ENCODE data around the gene BARD1. TPM values are rescaled to one million over a fixed set of nuclear protein-coding genes. Genes with fewer than 3 reads are reported as not detected.
"Not testable (repeated sequence)": the region's sequence is repeated elsewhere in the genome, so short reads cannot be mapped to it uniquely, and the experiment has no call there.

BARD1 gene
- total RNA-seq, 1 experiment from 2014 or later: 11.1 TPM

DNA sequence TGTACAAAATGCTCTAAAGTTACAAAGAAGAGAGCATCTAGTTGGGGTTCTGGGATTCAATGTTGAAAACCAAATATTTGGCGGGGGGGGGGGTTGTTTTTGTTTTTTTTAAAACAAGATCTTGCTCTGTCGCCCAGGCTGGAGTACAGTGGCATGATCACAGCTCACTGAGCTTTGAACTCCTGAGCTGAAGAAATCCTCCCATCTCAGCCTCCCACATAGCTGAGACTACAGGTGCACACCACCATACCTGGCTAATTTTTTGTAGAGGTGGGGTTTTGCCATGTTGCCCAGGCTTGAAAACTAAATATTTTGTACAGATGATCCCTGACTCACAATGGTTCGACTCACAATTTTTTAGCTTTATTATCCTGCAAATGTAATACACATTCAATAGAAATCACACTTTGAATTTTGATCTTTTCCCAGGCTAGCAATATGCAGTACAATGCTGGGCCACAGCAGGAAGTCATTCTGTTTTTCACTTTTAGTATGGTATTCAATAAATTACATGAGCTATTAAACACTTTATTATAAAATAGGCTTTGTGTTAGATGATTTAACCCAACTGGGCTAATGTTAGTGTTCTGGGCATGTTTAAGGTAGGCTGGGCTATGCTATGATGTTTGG is 7.6 kb downstream of the BARD1 start:
- intact Hi-C loops (cut with micrococcal nuclease): no loop called here
- no peaks in the 10 kb centered on the region for H3K9me3 Mint-ChIP-seq (ENCODE audit: unreplicated experiment)
- ChIA-PET POLR2A (interaction anchor here (0.6 kb wide), 1 partner anchor 10 kb away, joined by 3 read pairs; no protein-coding TSS in a partner anchor), CTCF (no interaction called here)
- peaks cover 33% of the 10 kb centered on the region for H3K4me1 Mint-ChIP-seq (ENCODE audit: insufficient read depth, unreplicated experiment)
- H3K36me3 Mint-ChIP-seq (ENCODE audit: insufficient read depth, unreplicated experiment): no peaks in the 10 kb centered on the region
- DNase-seq (ENCODE audit: unreplicated experiment): no peak
- H3K27ac Mint-ChIP-seq (ENCODE audit: low read depth, unreplicated experiment): no peak overlapping the region
- BruUV-seq (replicated peaks): no TSS peak
- no peaks in the 10 kb centered on the region for H3K27me3 Mint-ChIP-seq (ENCODE audit: insufficient read depth, unreplicated experiment)
- no peak for TF ChIP-seq CTCF (IDR thresholded peaks at IDR 0.05; ENCODE audit: unreplicated experiment)
- H3K4me3 Mint-ChIP-seq (ENCODE audit: unreplicated experiment): no peak overlapping the region

- Mint-ChIP-seq H3K4me1 (ENCODE audit: insufficient read depth, unreplicated experiment) (peaks cover 32% of the 10 kb centered on the region), H3K9me3 (ENCODE audit: unreplicated experiment) (no peaks in the 10 kb centered on the region), H3K36me3 (ENCODE audit: insufficient read depth, unreplicated experiment) (no peaks in the 10 kb centered on the region), H3K4me3 (ENCODE audit: unreplicated experiment) (no peak overlapping the region), H3K27me3 (ENCODE audit: insufficient read depth, unreplicated experiment) (no peaks in the 10 kb centered on the region), H3K27ac (ENCODE audit: low read depth, unreplicated experiment) (no peak overlapping the region)
- DNase-seq (ENCODE audit: unreplicated experiment): no peak
- no peak for TF ChIP-seq CTCF (IDR thresholded peaks at IDR 0.05; ENCODE audit: unreplicated experiment)
- BruUV-seq (replicated peaks): no TSS peak
- CTCF ChIA-PET: no interaction called here
- POLR2A ChIA-PET: interaction anchor here (1.8 kb wide), 1 partner anchor 8 kb away, joined by 11 read pairs; the partner anchor contains the start of gene BARD1
- intact Hi-C loops (cut with micrococcal nuclease): no loop called here
Observed at GRCh38 chr2:214801068-214801467, 8.4 kb downstream of the BARD1 start.

DNA sequence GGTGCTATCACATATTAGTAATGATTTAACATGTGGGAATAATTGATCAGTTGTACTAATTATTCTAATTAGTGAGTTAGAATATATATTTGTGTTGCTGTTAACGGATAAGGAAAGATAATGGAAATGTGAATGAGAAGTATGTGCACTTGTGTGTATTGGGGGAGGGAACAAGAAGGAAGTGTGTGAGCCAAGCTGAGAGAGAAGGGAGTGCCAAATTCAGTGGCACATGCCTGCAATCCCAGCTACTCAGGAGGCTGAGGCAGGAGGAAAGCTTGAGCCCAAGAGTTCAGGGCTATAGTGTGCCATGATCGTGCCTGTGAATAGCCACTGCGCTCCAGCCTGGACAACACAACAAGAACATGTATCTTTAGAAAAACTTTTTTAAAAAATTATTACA is 9.3 kb downstream of the BARD1 start:
- Mint-ChIP-seq H3K9me3 (ENCODE audit: unreplicated experiment) (peaks cover 1% of the 10 kb centered on the region), H3K27me3 (ENCODE audit: insufficient read depth, unreplicated experiment) (no peaks in the 10 kb centered on the region), H3K4me3 (ENCODE audit: unreplicated experiment) (no peak overlapping the region), H3K27ac (ENCODE audit: low read depth, unreplicated experiment) (peak overlapping the region; percentile 4), H3K36me3 (ENCODE audit: insufficient read depth, unreplicated experiment) (peaks cover 1% of the 10 kb centered on the region), H3K4me1 (ENCODE audit: insufficient read depth, unreplicated experiment) (peaks cover 25% of the 10 kb centered on the region)
- TF ChIP-seq CTCF (IDR thresholded peaks at IDR 0.05; ENCODE audit: unreplicated experiment): no peak
- POLR2A ChIA-PET: interaction anchor here (0.6 to 1.8 kb wide), 2 partner anchors 9 to 136 kb away, joined by 3 to 11 read pairs; partner anchors contain the start of gene BARD1
- no TSS peak for BruUV-seq (replicated peaks)
- intact Hi-C loops (cut with micrococcal nuclease): no loop called here
- CTCF ChIA-PET: interaction anchor here (0.7 kb wide), 1 partner anchor 671 kb away, joined by 3 read pairs; no protein-coding TSS in a partner anchor
- no peak for DNase-seq (ENCODE audit: unreplicated experiment)

- intact Hi-C loops (cut with micrococcal nuclease): no loop called here
- H3K4me1 Mint-ChIP-seq (ENCODE audit: insufficient read depth, unreplicated experiment): peaks cover 25% of the 10 kb centered on the region
- no peak for TF ChIP-seq CTCF (IDR thresholded peaks at IDR 0.05; ENCODE audit: unreplicated experiment)
- POLR2A ChIA-PET: no interaction called here
- H3K4me3 Mint-ChIP-seq (ENCODE audit: unreplicated experiment): no peak overlapping the region
- peaks cover 7% of the 10 kb centered on the region for H3K36me3 Mint-ChIP-seq (ENCODE audit: insufficient read depth, unreplicated experiment)
- CTCF ChIA-PET: interaction anchor here (0.6 kb wide), 1 partner anchor 1153 kb away, joined by 3 read pairs; no protein-coding TSS in a partner anchor
- BruUV-seq (replicated peaks): no TSS peak
- peak overlapping the region; percentile 29 for H3K27ac Mint-ChIP-seq (ENCODE audit: low read depth, unreplicated experiment)
- peaks cover 8% of the 10 kb centered on the region for H3K9me3 Mint-ChIP-seq (ENCODE audit: unreplicated experiment)
- no peak for DNase-seq (ENCODE audit: unreplicated experiment)
- H3K27me3 Mint-ChIP-seq (ENCODE audit: insufficient read depth, unreplicated experiment): no peaks in the 10 kb centered on the region
Observed at GRCh38 chr2:214796911-214797310, 12.6 kb downstream of the BARD1 start.

DNA sequence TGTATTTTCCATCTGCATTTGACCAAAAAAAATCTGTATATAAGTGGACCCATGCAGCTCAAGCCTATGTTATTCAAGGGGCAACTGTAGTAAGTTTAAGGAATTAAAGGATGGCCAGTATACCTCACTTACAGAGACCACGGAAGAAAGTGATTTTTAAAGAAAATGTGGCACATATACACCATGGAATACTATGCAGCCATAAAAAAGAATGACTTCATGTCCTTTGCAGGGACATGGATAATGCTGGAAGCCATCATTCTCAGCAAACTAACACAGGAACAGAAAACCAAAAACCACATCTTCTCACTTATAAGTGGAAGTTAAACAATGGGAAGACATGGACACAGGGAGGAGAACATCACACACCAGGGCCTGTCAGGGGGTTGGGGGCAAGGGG is 26.3 kb downstream of the BARD1 start:
- DNase-seq (ENCODE audit: unreplicated experiment); POLR2A ChIA-PET; H3K9me3 Mint-ChIP-seq (ENCODE audit: unreplicated experiment); H3K4me3 Mint-ChIP-seq (ENCODE audit: unreplicated experiment); H3K27me3 Mint-ChIP-seq (ENCODE audit: insufficient read depth, unreplicated experiment); H3K4me1 Mint-ChIP-seq (ENCODE audit: insufficient read depth, unreplicated experiment); intact Hi-C loops (cut with micrococcal nuclease); BruUV-seq (replicated peaks); CTCF ChIA-PET; H3K27ac Mint-ChIP-seq (ENCODE audit: low read depth, unreplicated experiment): not testable (repeated sequence)
- peaks cover 22% of the 10 kb centered on the region for H3K36me3 Mint-ChIP-seq (ENCODE audit: insufficient read depth, unreplicated experiment)
